ENCODE measurements around the gene AKR1A1. TPM values are rescaled to one million over a fixed set of nuclear protein-coding genes. Genes with fewer than 3 reads are reported as not detected.
"Not testable (repeated sequence)": the region's sequence is repeated elsewhere in the genome, so short reads cannot be mapped to it uniquely, and the experiment has no call there.

Gene AKR1A1
- total and polyA plus RNA-seq, 5 donors from 2014 or later: 53.1 to 117 (median 93.9) TPM

DNA sequence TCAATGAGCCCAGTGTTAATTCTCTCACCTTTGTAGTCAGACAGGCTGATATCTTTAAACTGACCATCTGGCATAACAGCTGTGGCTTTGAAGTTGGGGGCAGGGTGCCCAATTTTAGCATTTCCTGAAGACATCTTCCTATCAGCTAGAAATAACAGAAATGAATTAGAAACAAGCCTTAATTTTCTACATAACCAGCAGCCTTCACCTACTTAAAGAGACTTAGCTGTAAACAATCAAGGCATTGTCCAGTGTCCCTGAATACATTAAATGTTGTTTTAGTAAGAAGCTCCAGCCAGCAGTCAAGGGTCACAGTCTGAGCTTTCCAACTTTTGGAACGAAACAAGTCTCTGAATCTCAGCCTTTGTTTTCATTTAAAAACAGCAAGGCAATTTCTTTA, 31.7 kb upstream of the AKR1A1 start:
- no peak for ATAC-seq (ENCODE audit: low read depth in 2 of 2)
- DNase-seq: no peak
- peaks cover 32% of the 10 kb centered on the region for H3K4me1 ChIP-seq (ENCODE audit: control insufficient read depth, insufficient read depth, low read length, poor library complexity, severe bottlenecking)
- H3K4me3 ChIP-seq (ENCODE audit: low read depth, low read length): peak overlapping the region; percentile 60
- H3K27ac Mint-ChIP-seq: peak overlapping the region; percentile 57 to 83 (median 61)
- H3K4me3 Mint-ChIP-seq: peak overlapping the region; percentile 76 to 95 (median 92)
- no peaks in the 10 kb centered on the region for H3K27me3 ChIP-seq (ENCODE audit: control insufficient read depth, insufficient read depth, low read length)
- no peaks in the 10 kb centered on the region for H3K27me3 Mint-ChIP-seq
- no peaks in the 10 kb centered on the region for H3K9me3 ChIP-seq (ENCODE audit: control insufficient read depth in 2 of 2, low read length in 2 of 2)
- H3K9me3 Mint-ChIP-seq: no peaks in the 10 kb centered on the region
- H3K4me1 Mint-ChIP-seq: peaks cover 15 to 47% (median 29%) of the 10 kb centered on the region in 4 donors
- no peak overlapping the region for H3K27ac ChIP-seq (ENCODE audit: insufficient read depth, low read length, poor library complexity, severe bottlenecking)
- H3K36me3 Mint-ChIP-seq: peaks cover 24% of the 10 kb centered on the region
- H3K36me3 ChIP-seq (ENCODE audit: control insufficient read depth, insufficient read depth, low read length): peaks cover 32% of the 10 kb centered on the region

DNA sequence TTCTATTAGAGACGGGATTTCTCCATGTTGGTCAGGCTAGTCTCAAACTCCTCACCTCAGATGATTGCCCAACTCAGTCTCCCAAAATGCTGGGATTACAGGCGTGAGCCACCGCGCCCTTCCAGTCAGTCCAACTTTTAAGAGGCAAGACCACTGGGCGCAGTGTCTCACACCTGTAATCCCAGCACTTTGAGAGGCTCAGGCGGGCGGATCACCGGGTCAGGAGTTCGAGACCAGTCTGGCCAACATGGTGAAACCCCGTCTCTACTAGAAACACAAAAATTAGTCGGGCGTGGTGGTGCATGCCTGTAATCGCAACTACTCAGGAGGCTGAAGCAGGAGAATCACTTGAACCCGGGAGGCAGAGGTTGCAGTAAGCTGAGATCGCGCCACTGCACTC, 30.9 kb upstream of the AKR1A1 start:
- not testable (repeated sequence) for H3K9me3 ChIP-seq (ENCODE audit: control insufficient read depth in 2 of 2, low read length in 2 of 2); DNase-seq; H3K27me3 ChIP-seq (ENCODE audit: control insufficient read depth, insufficient read depth, low read length); ATAC-seq (ENCODE audit: low read depth in 2 of 2); H3K27me3 Mint-ChIP-seq; H3K9me3 Mint-ChIP-seq; H3K27ac ChIP-seq (ENCODE audit: insufficient read depth, low read length, poor library complexity, severe bottlenecking)
- Histone ChIP-seq H3K4me1 (ENCODE audit: control insufficient read depth, insufficient read depth, low read length, poor library complexity, severe bottlenecking) (peaks cover 32% of the 10 kb centered on the region), H3K4me3 (ENCODE audit: low read depth, low read length) (peak overlapping the region; percentile 60), H3K36me3 (ENCODE audit: control insufficient read depth, insufficient read depth, low read length) (peaks cover 24% of the 10 kb centered on the region)
- peak overlapping the region; percentile 90 to 97 (median 94) for H3K4me3 Mint-ChIP-seq
- peaks cover 15 to 47% (median 29%) of the 10 kb centered on the region in 4 donors for H3K4me1 Mint-ChIP-seq
- peaks cover 17% of the 10 kb centered on the region for H3K36me3 Mint-ChIP-seq
- H3K27ac Mint-ChIP-seq: peak overlapping the region; percentile 69 to 91 (median 79)

- Mint-ChIP-seq H3K27ac (peak within 1 kb of the TSS; percentile 88 to 99 (median 91)), H3K27me3 (peaks cover 5% of the 10 kb centered on the region), H3K4me3 (peak within 1 kb of the TSS; percentile 90 to 97 (median 94)), H3K4me1 (peaks cover 15 to 41% (median 27%) of the 10 kb centered on the region in 4 donors), H3K9me3 (no peaks in the 10 kb centered on the region), H3K36me3 (peaks cover under 1% of the 10 kb centered on the region)
- Histone ChIP-seq H3K27ac (ENCODE audit: insufficient read depth, low read length, poor library complexity, severe bottlenecking) (peak within 1 kb of the TSS; percentile 78), H3K27me3 (ENCODE audit: control insufficient read depth, insufficient read depth, low read length) (no peaks in the 10 kb centered on the region), H3K4me3 (ENCODE audit: low read depth, low read length) (peak within 1 kb of the TSS; percentile 77), H3K4me1 (ENCODE audit: control insufficient read depth, insufficient read depth, low read length, poor library complexity, severe bottlenecking) (peaks cover 32% of the 10 kb centered on the region), H3K36me3 (ENCODE audit: control insufficient read depth, insufficient read depth, low read length) (peaks cover 7% of the 10 kb centered on the region), H3K9me3 (ENCODE audit: control insufficient read depth in 2 of 2, low read length in 2 of 2) (no peaks in the 10 kb centered on the region)
- peak; percentile 88 to 90 for ATAC-seq (ENCODE audit: low read depth in 2 of 2)
- peak; percentile 91 to 97 (median 95) for DNase-seq
These were observed 29.0 kb upstream of the AKR1A1 start, which contains the start of gene PRDX1 for GRCh38 chr1:45521413-45522323. PRDX1 (minus strand) TSS chr1:45521884; CDS start chr1:45519043, 2,841 bp downstream.

DNA sequence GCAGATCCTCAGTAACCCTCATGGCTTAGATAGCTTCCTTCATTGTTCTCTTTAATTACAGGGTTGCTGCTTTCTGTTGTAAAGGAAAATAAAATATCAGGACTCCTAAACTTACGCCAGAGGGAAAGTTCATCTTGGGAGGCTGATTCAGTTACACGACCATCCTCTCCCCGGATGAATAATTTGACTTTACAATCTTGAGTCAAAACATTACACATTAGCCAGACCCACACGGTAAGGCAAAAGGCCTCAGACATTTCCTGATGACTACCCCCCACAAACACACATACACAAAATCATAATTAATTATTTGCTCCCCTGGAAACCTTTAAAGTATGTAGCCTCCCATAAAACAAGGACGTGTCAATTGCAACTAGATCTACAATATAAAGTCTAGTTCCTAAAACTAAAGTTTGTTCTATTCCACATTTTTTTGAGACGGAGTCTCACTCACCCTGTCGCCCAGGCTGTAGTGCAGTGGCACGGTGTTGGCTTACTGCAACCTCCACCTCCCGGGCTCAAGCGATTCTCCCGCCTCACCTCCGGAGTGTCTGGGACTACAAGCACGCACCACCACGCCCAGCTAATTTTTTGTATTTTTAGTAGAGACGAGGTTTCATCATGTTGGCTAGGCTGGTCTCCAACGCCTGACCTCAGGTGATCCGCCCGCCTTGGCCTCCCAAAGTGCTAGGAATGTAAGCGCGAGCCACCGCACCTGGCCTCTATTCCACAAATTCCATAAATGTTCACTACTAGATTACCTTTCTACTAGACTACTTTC, 28.1 kb upstream of the AKR1A1 start:
- Histone ChIP-seq H3K9me3 (ENCODE audit: control insufficient read depth in 2 of 2, low read length in 2 of 2) (no peaks in the 10 kb centered on the region), H3K4me1 (ENCODE audit: control insufficient read depth, insufficient read depth, low read length, poor library complexity, severe bottlenecking) (peaks cover 32% of the 10 kb centered on the region), H3K27ac (ENCODE audit: insufficient read depth, low read length, poor library complexity, severe bottlenecking) (peak overlapping the region; percentile 78), H3K27me3 (ENCODE audit: control insufficient read depth, insufficient read depth, low read length) (no peaks in the 10 kb centered on the region), H3K4me3 (ENCODE audit: low read depth, low read length) (peak overlapping the region; percentile 77), H3K36me3 (ENCODE audit: control insufficient read depth, insufficient read depth, low read length) (no peaks in the 10 kb centered on the region)
- ATAC-seq (ENCODE audit: low read depth in 2 of 2): no peak
- H3K9me3 Mint-ChIP-seq: no peaks in the 10 kb centered on the region
- H3K4me1 Mint-ChIP-seq: peaks cover 15 to 38% (median 26%) of the 10 kb centered on the region in 4 donors
- peak in 1 of 3 donors; percentile 58 for DNase-seq
- H3K36me3 Mint-ChIP-seq: no peaks in the 10 kb centered on the region
- peak overlapping the region; percentile 90 to 97 (median 94) for H3K4me3 Mint-ChIP-seq
- H3K27me3 Mint-ChIP-seq: peaks cover 7% of the 10 kb centered on the region
- peak overlapping the region; percentile 88 to 99 (median 91) for H3K27ac Mint-ChIP-seq

- H3K4me1 Mint-ChIP-seq: peaks cover 14 to 36% (median 25%) of the 10 kb centered on the region in 4 donors
- ATAC-seq (ENCODE audit: low read depth in 2 of 2): not testable (repeated sequence)
These were observed 27.1 kb upstream of the AKR1A1 start for GRCh38 chr1:45523516-45523915.

DNA sequence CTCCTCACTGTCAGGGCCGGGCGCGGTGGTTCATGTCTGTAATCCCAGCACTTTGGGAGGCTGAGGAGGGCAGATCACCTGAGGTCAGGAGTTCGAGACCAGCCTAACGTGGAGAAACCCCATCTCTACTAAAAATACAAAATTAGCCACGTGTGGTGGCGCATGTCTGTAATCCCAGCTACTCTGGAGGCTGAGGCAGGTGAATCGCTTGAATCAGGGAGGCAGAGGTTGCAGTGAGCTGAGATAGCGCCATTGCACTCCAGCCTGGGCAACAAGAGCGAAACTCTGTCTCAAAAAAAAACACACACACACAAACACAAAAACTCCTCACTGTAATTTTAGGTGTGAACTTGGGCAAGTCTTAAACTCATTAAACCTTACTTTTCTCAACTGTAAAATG, 26.7 kb upstream of the AKR1A1 start:
- H3K27me3 Mint-ChIP-seq: peaks cover 16% of the 10 kb centered on the region
- DNase-seq; H3K27me3 ChIP-seq (ENCODE audit: control insufficient read depth, insufficient read depth, low read length); H3K27ac Mint-ChIP-seq; H3K36me3 ChIP-seq (ENCODE audit: control insufficient read depth, insufficient read depth, low read length); H3K9me3 ChIP-seq (ENCODE audit: control insufficient read depth in 2 of 2, low read length in 2 of 2); H3K27ac ChIP-seq (ENCODE audit: insufficient read depth, low read length, poor library complexity, severe bottlenecking); H3K9me3 Mint-ChIP-seq; ATAC-seq (ENCODE audit: low read depth in 2 of 2); H3K36me3 Mint-ChIP-seq; H3K4me3 ChIP-seq (ENCODE audit: low read depth, low read length): not testable (repeated sequence)
- H3K4me1 ChIP-seq (ENCODE audit: control insufficient read depth, insufficient read depth, low read length, poor library complexity, severe bottlenecking): peaks cover 27% of the 10 kb centered on the region
- peak overlapping the region in 2 of 4 donors; percentile 29 to 69 for H3K4me3 Mint-ChIP-seq
- H3K4me1 Mint-ChIP-seq: peaks cover 9 to 31% (median 20%) of the 10 kb centered on the region in 4 donors

More at GRCh38 chr1:45523516-45523915, 27.1 kb upstream of the AKR1A1 start:
- not testable (repeated sequence) for H3K27ac Mint-ChIP-seq; H3K4me3 ChIP-seq (ENCODE audit: low read depth, low read length); H3K27ac ChIP-seq (ENCODE audit: insufficient read depth, low read length, poor library complexity, severe bottlenecking); DNase-seq; H3K36me3 ChIP-seq (ENCODE audit: control insufficient read depth, insufficient read depth, low read length); H3K9me3 ChIP-seq (ENCODE audit: control insufficient read depth in 2 of 2, low read length in 2 of 2); H3K4me3 Mint-ChIP-seq; H3K27me3 ChIP-seq (ENCODE audit: control insufficient read depth, insufficient read depth, low read length); H3K9me3 Mint-ChIP-seq; H3K36me3 Mint-ChIP-seq
- H3K4me1 ChIP-seq (ENCODE audit: control insufficient read depth, insufficient read depth, low read length, poor library complexity, severe bottlenecking): peaks cover 32% of the 10 kb centered on the region
- H3K27me3 Mint-ChIP-seq: peaks cover 12% of the 10 kb centered on the region

- Mint-ChIP-seq H3K4me1 (peaks cover 5 to 11% (median 10%) of the 10 kb centered on the region in 4 donors), H3K27ac (no peak overlapping the region), H3K36me3 (no peaks in the 10 kb centered on the region), H3K4me3 (peak overlapping the region in 1 of 4 donors; percentile 39), H3K9me3 (no peaks in the 10 kb centered on the region), H3K27me3 (peaks cover 16% of the 10 kb centered on the region)
- H3K27me3 ChIP-seq (ENCODE audit: control insufficient read depth, insufficient read depth, low read length): no peaks in the 10 kb centered on the region
- H3K4me3 ChIP-seq (ENCODE audit: low read depth, low read length): no peak overlapping the region
- no peak overlapping the region for H3K27ac ChIP-seq (ENCODE audit: insufficient read depth, low read length, poor library complexity, severe bottlenecking)
- peaks cover 8% of the 10 kb centered on the region for H3K4me1 ChIP-seq (ENCODE audit: control insufficient read depth, insufficient read depth, low read length, poor library complexity, severe bottlenecking)
- no peaks in the 10 kb centered on the region for H3K36me3 ChIP-seq (ENCODE audit: control insufficient read depth, insufficient read depth, low read length)
- no peak for ATAC-seq (ENCODE audit: low read depth in 2 of 2)
- no peak for DNase-seq
- H3K9me3 ChIP-seq (ENCODE audit: control insufficient read depth in 2 of 2, low read length in 2 of 2): no peaks in the 10 kb centered on the region
These were observed 24.4 kb upstream of the AKR1A1 start for GRCh38 chr1:45526135-45526644.
